Measurements from ENCODE around the gene MYRIP.
A peak's percentile ranks its signal among the peaks of the same experiment; 100 is the strongest.

The MYRIP gene

DNA sequence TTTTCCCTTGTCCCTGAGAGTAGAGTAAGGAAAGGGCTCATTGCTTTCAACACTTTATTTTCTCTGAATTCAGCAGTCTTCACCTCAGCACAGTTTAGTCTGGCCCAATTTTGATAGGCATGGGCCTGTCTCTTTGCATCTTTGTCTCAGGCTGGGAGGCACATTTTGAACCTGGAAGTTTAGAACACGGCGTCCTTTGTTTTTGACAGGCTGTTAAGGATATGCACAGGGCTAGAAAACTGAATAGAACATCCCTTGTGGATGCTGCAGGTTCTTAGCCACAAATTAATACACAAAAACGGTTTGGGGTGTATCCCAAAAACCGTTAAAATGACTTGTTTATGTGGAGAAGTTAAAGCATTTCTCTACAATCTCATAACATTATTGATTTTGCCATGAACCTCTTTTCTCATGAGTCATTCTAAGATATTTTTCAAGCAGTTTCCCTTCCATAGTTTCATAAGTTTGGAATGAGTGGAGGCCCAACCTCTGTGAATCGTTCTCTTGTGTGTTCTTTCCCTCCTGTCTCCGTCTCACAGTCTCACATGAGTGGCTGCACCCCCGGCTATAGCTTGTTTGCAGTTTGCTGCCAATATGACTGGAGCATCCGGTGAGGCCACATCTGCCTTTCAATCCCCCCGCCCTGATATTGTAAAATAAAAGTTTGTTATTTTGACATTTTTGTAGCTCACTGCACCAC is 307.2 kb downstream of the MYRIP start:
- Histone ChIP-seq H3K4me3 (ENCODE audit: low read length) (no peak overlapping the region), H3K4me1 (ENCODE audit: low read length) (peaks cover 8% of the 10 kb centered on the region), H4K20me1 (ENCODE audit: insufficient read depth, low read length) (no peaks in the 10 kb centered on the region), H3K79me2 (ENCODE audit: low read length) (no peaks in the 10 kb centered on the region), H3K27me3 (ENCODE audit: low read depth, low read length) (no peaks in the 10 kb centered on the region), H3K9ac (ENCODE audit: low read length) (no peak overlapping the region), H3K4me2 (ENCODE audit: low read length) (no peak overlapping the region), H3K36me3 (replicated peaks; ENCODE audit: low read depth, low read length) (no peaks in the 10 kb centered on the region), H3K27ac (ENCODE audit: low read length) (no peak overlapping the region), H2AFZ (ENCODE audit: low read depth, low read length) (no peak overlapping the region), H3K9me3 (ENCODE audit: insufficient read depth, low read length) (no peaks in the 10 kb centered on the region)
- no peak for TF ChIP-seq CTCF (IDR thresholded peaks at IDR 0.05; ENCODE audit: low read depth, low read length)

DNA sequence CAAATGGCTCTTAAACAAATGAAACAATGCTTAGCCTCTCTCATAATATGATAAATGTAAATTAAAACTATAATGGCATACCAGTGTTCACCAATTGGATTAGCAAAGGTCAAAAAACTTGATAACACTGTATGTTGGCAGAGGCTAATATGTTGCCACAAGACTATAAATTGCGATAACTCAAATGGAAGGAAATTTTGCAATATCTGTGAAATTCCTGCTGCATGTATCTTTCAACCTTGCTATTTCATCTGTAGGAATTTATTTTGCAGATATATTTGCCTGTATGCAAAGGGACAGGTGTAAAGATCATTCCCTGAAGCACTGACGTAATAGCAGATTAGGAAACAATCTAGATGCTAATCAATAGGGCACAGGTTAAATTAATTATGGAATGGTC is 308.7 kb downstream of the MYRIP start:
- Histone ChIP-seq H3K27me3 (ENCODE audit: low read depth, low read length) (no peaks in the 10 kb centered on the region), H3K4me3 (ENCODE audit: low read length) (no peak overlapping the region), H3K4me2 (ENCODE audit: low read length) (no peak overlapping the region), H3K9ac (ENCODE audit: low read length) (no peak overlapping the region), H3K27ac (ENCODE audit: low read length) (no peak overlapping the region), H3K4me1 (ENCODE audit: low read length) (peaks cover 8% of the 10 kb centered on the region), H3K9me3 (ENCODE audit: insufficient read depth, low read length) (no peaks in the 10 kb centered on the region), H3K79me2 (ENCODE audit: low read length) (no peaks in the 10 kb centered on the region), H4K20me1 (ENCODE audit: insufficient read depth, low read length) (no peaks in the 10 kb centered on the region), H3K36me3 (replicated peaks; ENCODE audit: low read depth, low read length) (no peaks in the 10 kb centered on the region), H2AFZ (ENCODE audit: low read depth, low read length) (no peak overlapping the region)
- TF ChIP-seq CTCF (IDR thresholded peaks at IDR 0.05; ENCODE audit: low read depth, low read length): no peak
- TF ChIP-seq EZH2phosphoT487 (IDR thresholded peaks at IDR 0.05; ENCODE audit: low read depth): no peak

GRCh38 chr3:40120067-40120692 is 310.8 kb downstream of the MYRIP start:
- Histone ChIP-seq H2AFZ (ENCODE audit: low read depth, low read length) (no peak overlapping the region), H4K20me1 (ENCODE audit: insufficient read depth, low read length) (no peaks in the 10 kb centered on the region), H3K36me3 (replicated peaks; ENCODE audit: low read depth, low read length) (no peaks in the 10 kb centered on the region), H3K9ac (ENCODE audit: low read length) (no peak overlapping the region), H3K27ac (ENCODE audit: low read length) (no peak overlapping the region), H3K27me3 (ENCODE audit: low read depth, low read length) (no peaks in the 10 kb centered on the region), H3K4me1 (ENCODE audit: low read length) (peaks cover 8% of the 10 kb centered on the region), H3K9me3 (ENCODE audit: insufficient read depth, low read length) (no peaks in the 10 kb centered on the region), H3K4me3 (ENCODE audit: low read length) (no peak overlapping the region), H3K79me2 (ENCODE audit: low read length) (no peaks in the 10 kb centered on the region), H3K4me2 (ENCODE audit: low read length) (no peak overlapping the region)
- TF ChIP-seq CTCF (IDR thresholded peaks at IDR 0.05; ENCODE audit: low read depth, low read length): no peak
- no peak for TF ChIP-seq EZH2phosphoT487 (IDR thresholded peaks at IDR 0.05; ENCODE audit: low read depth)

GRCh38 chr3:40120806-40121205 is 311.4 kb downstream of the MYRIP start:
- Histone ChIP-seq H3K4me1 (ENCODE audit: low read length) (peaks cover 8% of the 10 kb centered on the region), H4K20me1 (ENCODE audit: insufficient read depth, low read length) (no peaks in the 10 kb centered on the region), H3K9me3 (ENCODE audit: insufficient read depth, low read length) (no peaks in the 10 kb centered on the region), H3K79me2 (ENCODE audit: low read length) (no peaks in the 10 kb centered on the region), H3K4me2 (ENCODE audit: low read length) (peak overlapping the region; percentile 4; the same call in 1 of the 2 replicates), H3K9ac (ENCODE audit: low read length) (no peak overlapping the region), H3K27ac (ENCODE audit: low read length) (no peak overlapping the region), H3K27me3 (ENCODE audit: low read depth, low read length) (no peaks in the 10 kb centered on the region), H3K36me3 (replicated peaks; ENCODE audit: low read depth, low read length) (no peaks in the 10 kb centered on the region), H3K4me3 (ENCODE audit: low read length) (no peak overlapping the region), H2AFZ (ENCODE audit: low read depth, low read length) (no peak overlapping the region)
- TF ChIP-seq EZH2phosphoT487 (IDR thresholded peaks at IDR 0.05; ENCODE audit: low read depth) (no peak), CTCF (IDR thresholded peaks at IDR 0.05; ENCODE audit: low read depth, low read length) (no peak)

Measured in OCI-LY3 (cell line).